NCI-H82 treated with DMSO at 0.1 percent for 48 hours (cell line): ENCODE results near the gene OSBPL9.

Experiments used
- DNase-seq: peaks from one replicate; lab custom pipeline; 2025; ENCODE audit not compliant: unreplicated experiment; lab: John Stamatoyannopoulos, UW

OSBPL9 gene

DNA sequence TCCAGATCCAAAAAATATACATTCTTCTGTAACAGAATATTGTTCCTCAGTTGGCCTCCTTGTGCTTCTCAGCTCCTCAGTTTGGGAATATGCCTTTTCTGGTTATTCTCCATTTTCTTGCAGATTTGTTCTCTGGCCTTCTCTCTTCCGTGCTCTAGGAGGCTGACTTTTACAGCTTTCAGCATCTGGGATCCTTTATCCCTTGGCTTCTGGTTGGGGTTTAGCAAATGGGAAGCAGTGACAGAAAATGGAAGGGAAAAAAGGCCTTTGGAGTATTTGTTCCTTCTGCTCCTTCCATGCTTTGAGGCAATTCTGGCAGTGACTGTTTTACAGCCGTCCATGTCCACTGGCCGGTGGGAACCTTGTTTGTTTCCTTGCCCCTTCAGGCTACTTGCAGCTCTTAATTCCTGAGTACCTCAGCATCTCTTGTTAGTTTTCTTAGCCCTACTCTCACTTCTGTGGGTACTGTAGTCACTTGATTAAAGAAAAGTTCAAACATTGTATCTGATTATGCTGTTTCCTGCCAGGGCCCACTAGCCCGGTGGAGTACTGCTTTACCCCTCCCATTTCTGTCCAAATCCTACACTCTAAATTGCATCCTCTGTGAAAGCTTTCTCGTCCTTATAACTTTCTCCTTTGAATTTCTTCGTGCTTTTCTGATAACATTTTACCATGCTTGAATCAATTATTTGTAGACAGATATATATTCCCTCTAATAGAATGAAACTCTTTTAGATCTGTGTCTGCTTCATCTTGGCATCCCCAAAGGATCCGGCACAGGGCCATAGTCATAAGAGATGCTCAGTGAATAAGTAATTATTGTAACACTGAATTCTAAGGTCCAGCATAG lies 118.2 kb downstream of the OSBPL9 start:
- DNase-seq: no peak

DNA sequence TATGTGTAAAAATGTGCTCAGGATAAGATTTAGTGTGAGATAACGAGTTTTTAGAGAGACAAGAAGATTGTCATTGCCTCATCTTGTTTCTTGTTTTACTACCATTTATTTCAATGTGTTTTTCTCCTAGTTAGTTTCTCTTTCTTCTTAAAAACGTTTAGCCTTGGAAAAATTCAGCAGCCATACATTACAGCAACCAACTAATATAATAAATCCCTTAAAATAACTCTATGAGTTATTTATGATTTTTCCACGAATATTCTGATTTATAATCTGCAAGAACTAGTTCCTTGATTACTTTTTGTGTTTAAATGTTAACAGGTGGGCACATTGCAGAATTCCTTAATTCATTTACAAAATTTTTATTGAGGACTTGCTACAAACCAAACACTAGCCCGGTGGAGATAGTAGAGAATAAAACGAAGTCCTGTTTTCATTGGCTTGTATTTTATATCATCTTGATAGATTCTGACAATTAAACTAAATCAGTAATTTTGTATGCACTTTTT lies 118.9 kb downstream of the OSBPL9 start:
- DNase-seq: no peak

DNA sequence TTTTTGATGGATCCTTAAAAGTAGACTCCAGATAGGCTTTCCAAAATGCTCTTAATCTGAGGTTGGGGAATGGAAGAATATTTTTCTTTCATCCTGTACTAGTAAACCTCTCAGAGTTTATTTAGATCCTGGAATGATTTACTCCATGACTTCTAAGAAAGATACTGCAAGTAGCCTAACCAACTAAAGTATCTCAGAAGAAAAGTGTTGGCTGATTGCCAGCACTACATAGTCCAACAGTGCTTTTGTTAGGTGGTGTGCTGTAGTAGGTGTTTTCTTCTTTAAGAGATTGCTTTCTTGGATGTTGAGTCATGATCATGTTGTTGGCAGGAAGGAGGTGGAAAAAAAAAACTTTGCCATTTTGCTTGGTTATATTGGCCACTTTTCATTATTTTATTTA lies 119.8 kb downstream of the OSBPL9 start:
- no peak for DNase-seq

DNA sequence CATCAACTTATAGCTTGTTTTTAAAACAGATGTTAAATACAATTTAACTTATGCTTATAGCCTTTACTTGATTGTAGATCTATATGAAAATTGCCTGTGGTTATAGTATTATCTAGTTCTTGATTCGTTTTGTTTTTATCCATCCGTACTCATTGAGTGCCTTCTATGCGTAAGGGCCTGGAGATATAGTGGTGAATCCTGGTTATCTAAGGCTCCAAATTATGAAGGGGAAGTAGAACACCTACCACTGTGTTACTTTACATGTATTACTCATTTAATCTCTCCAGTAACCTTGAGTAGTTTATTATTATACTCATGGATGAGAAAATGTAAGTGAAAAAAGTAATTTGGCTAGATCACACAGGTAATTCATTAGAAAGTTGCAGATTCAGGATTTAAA lies 121.8 kb downstream of the OSBPL9 start:
- no peak for DNase-seq

DNA sequence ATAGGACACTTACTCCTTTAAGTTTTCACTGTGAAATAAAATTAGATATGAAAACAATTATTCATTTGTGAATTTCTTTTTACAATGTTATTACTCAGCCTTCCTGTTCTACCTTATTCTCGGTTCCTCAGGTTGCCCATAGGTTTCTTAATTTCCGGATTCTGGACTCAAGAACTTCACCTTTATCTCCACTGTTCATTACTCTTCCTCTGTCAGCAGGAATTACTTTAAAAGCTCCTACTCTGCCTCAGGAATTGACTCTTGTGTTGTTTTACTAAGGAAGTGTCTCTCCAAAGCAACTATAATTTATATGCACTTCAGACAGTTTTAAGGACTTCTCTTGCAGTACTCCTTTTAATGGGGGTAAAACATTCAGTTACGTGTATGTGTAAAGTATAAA lies 123.8 kb downstream of the OSBPL9 start:
- no peak for DNase-seq

DNA sequence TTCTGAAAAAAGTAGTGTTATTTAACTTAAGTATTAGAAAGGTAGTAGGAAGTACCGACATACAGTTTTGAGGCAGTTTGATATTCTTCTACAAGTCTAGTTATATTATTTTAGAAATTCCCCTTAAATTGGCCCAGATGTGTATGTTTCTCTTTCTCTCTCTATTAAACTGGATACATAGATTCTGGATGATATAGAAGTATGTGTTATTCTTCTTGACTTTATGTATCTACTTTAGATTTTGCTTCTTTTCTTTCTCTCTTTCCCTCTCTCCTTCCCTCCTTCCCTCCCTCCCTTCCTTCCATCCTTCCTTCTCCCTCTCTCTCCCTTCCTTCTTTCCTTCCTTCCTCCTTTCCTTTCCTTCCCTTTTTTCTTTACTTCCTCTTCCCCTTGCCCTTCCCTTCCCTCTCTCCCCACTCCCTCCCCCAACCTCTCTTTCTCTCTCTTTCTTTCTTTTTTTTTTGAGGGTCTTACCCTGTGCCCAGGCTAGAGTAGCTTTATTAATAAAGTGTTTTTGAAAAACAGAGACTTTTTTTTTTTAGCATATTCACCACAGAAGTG lies 124.3 kb downstream of the OSBPL9 start:
- no peak for DNase-seq

DNA sequence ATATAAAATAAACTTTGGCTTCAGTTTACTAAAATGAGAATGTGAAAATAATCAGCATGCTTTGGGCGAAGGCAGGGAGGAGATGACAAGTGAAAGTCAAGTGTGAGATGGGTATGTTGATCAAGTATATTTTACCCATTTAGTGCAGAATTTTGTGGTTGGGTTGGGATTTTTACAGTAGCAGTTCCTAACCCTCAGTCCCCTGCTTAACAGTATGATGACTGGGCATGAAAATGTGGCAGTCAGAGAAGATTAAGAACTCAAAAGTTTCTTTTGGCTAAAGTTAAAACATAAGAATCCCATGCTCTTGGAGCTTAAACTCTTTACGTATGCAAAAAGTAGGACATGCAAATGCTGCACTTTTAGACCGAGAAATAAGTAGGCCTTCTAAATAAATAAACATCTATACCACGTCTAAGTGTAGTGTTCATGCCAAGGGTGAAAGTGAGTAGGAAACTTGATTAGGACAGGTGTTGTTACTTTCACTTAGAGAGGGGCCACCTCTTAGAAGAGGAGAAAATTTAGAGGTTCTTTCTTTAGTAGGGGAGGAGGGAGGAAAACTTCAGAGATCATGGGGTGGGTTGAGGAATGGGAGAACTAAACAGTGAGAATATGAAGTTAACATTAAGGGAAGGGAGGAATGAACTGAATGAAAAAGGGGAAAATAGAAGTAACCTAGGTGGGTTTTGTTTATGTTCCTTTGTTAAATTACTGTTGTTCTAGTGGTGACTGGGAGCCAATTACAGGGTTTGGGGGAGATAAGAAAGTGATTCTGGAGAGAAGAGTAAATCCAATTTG lies 127.8 kb downstream of the OSBPL9 start:
- peak; percentile 84 for DNase-seq

DNA sequence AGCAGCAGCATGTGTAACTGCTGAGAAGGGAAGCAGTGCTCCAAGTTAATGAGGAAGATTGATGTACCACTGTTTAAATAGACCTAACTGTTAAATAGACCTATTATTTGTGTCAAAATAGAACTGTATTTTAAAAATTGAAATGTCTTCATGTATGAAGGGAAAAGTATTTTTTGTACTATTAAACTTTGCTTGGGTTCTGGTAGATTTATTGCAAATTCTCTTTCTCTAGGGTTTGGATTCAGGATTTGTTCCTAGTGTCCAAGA lies 128.3 kb downstream of the OSBPL9 start:
- DNase-seq: no peak

DNA sequence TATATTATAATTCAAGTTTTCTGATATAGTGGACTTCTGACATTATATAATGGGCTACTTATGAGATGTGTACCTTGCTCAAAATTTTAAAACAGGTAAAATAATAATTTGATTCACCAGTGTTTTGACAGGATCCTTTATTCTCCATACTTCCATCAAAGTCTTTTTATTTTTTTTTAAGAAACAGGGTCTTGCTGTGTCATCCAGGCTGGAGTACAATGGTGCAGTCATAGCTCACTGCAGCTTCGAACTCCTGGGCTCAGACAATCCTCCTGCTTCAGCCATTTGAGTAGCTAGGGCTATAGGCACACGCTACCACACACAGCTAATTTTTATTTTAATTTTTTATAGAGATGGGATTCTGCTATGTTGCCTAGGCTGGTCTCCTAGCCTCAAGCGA lies 132.3 kb downstream of the OSBPL9 start:
- DNase-seq: no peak

DNA sequence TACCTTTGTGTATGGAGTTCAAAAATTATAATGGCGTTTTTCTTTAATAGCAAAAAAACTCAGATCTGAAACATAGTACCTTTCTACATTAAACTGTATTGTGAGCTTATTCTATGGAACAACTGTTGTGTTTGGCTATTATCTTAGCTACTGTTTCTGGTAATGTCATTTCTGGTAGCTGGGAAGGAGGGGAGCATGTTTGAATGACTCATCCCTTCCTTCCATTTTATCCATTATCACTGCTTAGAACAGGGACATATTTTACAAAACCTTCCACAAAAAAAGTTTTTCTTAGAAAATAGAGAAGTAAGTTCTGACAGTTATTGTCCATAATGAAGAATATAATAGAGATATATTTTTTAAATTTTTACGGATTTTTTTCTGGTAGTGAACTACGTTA lies 133.3 kb downstream of the OSBPL9 start:
- DNase-seq: no peak

DNA sequence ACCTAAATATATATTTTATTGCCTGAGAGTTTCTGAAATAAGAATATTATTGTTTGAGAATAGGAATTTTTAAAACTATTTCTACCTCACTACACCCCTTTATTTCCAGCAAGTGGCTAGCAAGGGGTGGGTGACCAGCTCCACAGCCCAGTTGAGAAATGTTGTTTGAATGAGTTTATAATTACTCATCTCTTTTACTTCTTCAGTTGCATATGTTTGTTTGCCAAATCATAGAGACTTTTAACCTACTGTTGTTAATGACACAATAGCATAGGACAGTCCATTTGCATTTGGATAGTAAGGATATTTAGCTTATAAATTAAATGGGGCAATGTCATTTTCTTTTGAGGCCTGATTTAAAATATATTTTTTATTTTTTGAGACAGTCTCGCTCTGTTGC lies 133.8 kb downstream of the OSBPL9 start:
- DNase-seq: no peak

DNA sequence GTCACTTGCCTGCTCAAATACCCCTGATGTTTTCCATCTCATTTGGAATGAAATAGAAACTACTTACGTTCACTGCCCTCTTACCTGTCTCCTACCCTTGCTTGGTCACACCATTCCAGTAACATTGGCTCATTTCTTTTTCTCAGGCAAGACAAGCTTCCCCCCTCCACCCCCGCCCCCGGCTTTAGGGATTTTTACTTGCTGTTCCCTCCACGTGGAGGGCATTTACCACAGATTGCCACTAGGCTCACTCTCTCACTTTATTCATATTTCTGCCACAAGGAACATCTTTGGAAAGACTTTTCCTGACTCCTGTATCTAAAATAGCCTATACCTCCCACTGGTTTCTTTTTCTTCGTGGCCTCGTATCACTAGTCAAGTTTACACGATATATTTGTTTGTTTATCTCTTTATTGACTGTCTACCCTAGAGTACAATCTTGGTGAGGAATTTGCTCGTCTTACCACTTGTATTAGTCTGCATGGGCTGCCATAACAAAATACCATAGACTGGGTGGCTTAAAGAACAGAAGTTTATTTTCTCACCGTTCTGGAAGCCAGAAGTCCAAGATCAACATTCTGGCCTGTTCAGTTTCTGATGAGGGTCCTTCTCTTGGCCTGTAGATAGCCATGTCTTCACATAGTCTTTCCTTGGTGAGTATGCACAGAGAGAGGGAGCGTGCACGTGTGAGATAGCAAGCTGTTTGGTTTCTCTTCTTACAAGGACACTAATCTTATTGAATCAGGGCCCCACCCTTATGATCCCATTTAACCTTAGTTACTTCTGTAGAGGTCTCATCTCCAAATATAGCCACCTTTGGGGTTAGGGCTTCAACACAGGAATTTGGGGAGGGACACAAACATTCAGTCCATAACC lies 135.4 kb downstream of the OSBPL9 start:
- DNase-seq: no peak

DNA sequence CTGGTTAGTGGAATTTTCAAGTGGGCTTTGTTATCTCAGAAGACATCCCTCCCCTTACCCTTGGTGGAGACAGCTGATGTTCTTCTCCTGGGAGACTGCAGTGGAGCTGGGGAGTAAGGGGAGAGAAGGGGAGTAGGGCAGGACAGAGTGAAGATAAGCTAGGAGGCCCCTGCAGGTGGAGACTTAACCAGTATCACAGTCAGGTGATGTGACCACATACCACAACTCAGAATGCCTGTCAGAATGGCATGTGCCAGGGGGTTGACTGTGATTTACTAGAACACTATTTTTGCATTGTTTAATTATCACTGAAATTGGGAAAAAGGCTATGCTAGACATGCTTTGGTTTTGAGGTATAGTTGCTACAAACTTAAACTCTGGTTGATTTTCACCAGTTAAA lies 137.1 kb downstream of the OSBPL9 start:
- no peak for DNase-seq

DNA sequence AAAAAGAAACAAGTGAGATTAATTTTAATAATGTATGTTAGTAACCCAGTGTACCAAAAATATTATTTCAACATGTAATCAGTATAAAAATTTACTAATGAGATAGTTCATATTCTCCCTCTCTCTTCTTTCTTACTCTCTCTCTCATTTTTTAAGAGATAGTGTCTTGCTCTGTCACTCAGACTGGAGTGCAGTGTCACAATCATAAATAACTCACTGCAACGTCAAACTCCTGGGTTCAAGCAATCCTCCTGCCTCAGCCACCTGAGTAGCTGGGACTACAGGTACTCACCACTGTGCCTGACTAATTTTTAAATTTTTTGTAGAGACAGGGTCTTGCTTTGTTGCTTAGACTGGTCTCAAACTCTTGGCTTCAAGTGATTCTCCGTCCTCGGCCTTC lies 137.8 kb downstream of the OSBPL9 start:
- no peak for DNase-seq

DNA sequence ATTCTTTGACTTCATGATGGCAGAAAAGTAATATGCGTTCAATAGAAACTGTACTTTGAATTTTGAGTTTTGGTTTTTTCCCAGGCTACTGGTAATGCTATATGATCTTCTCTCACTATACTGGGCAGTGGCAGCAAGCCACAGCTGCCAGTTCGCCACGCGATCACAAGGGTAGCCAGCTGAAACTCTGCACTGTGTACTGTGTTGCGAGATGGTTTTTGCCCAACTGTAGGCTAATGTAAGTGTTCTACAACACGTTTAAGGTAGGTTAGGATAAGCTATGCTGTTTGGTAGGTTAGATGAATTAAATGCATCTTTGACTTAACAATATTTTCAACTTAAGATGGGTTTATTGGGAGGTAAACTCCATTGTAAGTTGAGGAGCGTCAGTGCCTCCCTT lies 138.5 kb downstream of the OSBPL9 start:
- no peak for DNase-seq

DNA sequence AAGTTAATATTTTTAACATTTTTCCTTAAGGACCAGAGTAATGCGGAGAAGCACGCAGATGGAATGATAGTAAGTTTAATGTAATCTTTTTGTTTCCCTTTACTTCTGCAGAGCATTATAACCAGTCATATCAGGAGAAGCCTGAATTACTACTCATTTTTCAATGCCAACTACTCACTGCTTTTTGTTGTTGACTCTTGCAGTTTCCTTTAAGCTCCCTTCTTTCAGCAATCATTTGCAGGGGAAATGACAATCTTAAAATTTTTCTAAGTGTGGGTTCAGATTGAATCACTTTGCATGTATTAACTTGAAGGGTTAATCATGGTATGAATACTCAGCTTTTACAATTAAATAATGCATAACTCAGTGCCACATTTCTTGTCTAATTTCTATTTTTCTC lies 139.4 kb downstream of the OSBPL9 start:
- DNase-seq: no peak

DNA sequence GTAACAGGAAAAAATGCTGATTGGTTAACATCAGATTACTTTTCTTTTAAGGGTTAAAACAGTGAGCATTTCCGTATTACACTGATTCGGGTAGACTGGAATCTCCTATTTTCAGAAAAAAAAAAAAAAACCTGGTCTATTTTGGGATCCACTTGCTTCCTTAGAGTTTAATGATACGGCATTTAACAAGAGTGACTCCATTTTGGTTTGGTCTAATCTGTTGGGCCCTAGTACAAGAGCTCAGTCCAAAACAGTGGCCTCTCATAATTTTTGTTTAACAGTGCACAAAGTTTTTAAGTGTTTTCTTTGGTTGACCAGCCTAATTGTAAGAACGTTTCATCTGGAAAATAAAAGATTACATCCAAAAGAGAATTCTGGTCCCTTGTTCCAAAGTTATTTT lies 141.4 kb downstream of the OSBPL9 start:
- no peak for DNase-seq

DNA sequence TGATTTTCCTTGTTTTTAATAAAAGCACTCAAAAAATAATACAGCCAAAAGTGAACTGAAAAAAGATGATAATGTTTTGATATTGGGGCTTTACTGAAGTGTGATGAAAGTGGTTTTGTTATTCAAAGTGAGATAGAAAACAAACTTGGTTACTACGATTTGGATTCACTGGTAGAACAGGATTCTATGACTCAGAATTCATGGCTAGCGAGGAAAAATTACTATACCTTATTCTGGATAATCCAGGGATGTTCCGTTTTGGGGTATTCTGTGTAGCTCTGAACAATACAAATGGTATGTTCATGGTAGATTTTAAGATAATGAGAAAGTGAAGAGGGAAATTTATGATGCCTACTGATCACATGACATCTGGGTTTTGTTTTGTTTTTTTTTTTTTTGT lies 144.0 kb downstream of the OSBPL9 start:
- no peak for DNase-seq

DNA sequence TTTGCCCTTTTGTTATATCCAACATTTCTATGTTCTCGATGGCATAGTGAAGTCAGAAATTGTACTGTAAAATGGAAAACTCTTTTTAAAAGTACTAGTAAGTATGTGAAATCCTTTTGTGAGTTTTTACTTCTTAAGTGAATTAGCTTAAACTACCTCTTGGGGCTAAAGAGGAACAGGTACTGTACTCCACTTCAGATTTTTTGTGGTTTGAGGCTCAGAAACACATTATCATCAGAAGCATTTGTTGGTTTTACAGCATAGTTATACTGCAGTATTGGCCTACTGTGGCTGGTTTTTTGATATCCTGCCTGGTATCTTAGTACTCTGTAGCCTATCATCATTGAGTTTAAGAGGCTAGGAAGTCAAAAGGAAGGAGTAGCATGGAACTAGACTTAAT lies 144.5 kb downstream of the OSBPL9 start:
- DNase-seq: no peak

DNA sequence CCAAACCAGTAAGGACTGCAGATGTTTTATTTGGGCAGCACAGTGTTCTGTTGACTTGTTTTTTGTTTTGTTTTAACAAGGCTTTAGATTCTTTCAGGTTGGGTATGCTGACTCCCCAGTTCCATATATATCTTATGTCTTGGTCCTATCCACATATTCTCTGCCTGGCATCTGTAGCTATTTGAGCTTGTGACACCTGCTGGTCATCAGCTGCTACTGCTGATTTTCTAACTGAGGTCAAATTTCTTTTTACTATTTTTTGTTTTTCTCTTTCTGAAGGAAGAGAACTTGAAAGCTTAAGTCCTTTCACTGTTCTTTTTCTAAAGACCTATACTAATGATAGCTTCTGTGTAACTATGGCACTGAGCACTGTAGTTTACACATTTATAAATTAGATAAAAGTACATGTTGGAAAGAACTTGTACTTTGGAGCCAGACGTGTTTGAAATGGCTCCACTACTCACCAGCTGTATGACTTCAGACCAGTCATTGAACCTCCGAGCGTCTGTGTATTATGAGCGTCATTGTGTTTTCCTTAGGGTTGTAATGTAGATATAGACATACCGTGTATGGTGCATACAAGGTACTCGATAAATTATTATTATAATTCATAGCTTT lies 152.2 kb downstream of the OSBPL9 start:
- DNase-seq: no peak

DNA sequence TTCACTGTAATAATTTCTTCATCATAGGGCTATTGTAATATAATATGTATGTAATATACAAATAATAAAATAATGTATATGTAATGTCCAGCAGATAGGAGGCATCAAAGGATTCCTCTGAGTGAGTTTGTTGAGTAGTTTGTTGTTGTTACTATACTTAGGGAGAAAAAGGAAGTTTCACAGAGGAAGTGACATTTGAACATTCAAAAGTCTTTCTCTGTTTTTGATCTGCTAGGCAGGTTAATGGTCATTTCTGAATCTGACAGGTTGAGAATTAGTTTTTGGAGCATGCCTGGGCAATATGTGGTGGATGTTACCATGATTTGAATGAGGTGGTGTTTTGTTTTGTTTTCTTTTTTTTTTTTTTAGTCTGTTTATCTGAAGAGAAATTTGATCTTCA lies 159.5 kb downstream of the OSBPL9 start:
- no peak for DNase-seq
